GM12873 (cell line): ENCODE results near the gene NCKIPSD.

Source experiments
- CTCF ChIP-seq: IDR thresholded peaks from 2 replicates; pipeline ENCODE4 v1.5.1; 2012; ENCODE audit warnings: low read depth, mild to moderate bottlenecking, moderate library complexity, low read length, control low read depth; ENCODE audit not compliant: insufficient read depth; ENCODE audit errors: missing control alignments

The NCKIPSD gene

GRCh38 chr3:48685603-48686511, at the start of gene NCKIPSD:
Gene NCKIPSD, minus strand, starts transcription at chr3:48685915. Its CDS starts 108 bp downstream, at chr3:48685807.
- TF ChIP-seq CTCF = peak; percentile 76

- TF ChIP-seq CTCF = no peak
These were observed 41.8 kb upstream of the NCKIPSD start for GRCh38 chr3:48727511-48727910.

GRCh38 chr3:48723725-48724124, 38.0 kb upstream of the NCKIPSD start:
- TF ChIP-seq CTCF = no peak

- no peak for TF ChIP-seq CTCF
These were observed 31.4 kb upstream of the NCKIPSD start, which contains the start of gene IP6K2 for GRCh38 chr3:48716982-48717746. Gene IP6K2, minus strand, starts transcription at chr3:48717221. Its CDS starts 21,930 bp downstream, at chr3:48695291.

GRCh38 chr3:48716508-48716981, 30.8 kb upstream of the NCKIPSD start:
- TF ChIP-seq CTCF = no peak

- TF ChIP-seq CTCF = no peak
These were observed 29.6 kb upstream of the NCKIPSD start for GRCh38 chr3:48715174-48715800.
